GM12801 (cell line): ENCODE measurements around the gene ANKRD53.

ENCODE experiments used
- CTCF ChIP-seq: IDR thresholded peaks from one replicate; pipeline ENCODE4 v1.5.1; 2011; ENCODE audit warnings: control low read depth; ENCODE audit not compliant: insufficient read length; ENCODE audit errors: extremely low read depth

The ANKRD53 gene

GRCh38 chr2:70985283-70985688, 6.9 kb downstream of the ANKRD53 start:
- TF ChIP-seq CTCF: no peak

GRCh38 chr2:70985956-70986355, 7.5 kb downstream of the ANKRD53 start:
- TF ChIP-seq CTCF: no peak

GRCh38 chr2:70986499-70987189, 8.2 kb downstream of the ANKRD53 start:
- TF ChIP-seq CTCF: no peak

GRCh38 chr2:70987386-70987785, 9.0 kb downstream of the ANKRD53 start:
- no peak for TF ChIP-seq CTCF

GRCh38 chr2:70988151-70988550, 9.7 kb downstream of the ANKRD53 start:
- TF ChIP-seq CTCF: no peak

GRCh38 chr2:70988726-70989648, 10.6 kb downstream of the ANKRD53 start:
- no peak for TF ChIP-seq CTCF

GRCh38 chr2:70990216-70990615, 11.8 kb downstream of the ANKRD53 start:
- TF ChIP-seq CTCF: no peak
